Hair follicle dermal papilla cell (primary cell): Measurements from ENCODE around the gene SLC22A31. TPM values are rescaled to one million over a fixed set of nuclear protein-coding genes. Genes with fewer than 3 reads are reported as not detected.

Experiments used
- total RNA-seq: library from RNA; depleted of rRNA; stranded (reverse); fragments of >200 nt; gene quantifications from 2 replicates; pipeline ENCODE4 v1.2.3, GENCODE V29; 2012

The SLC22A31 gene
- total RNA-seq, result not detected in 2 replicates

GRCh38 chr16:89200124-89200849 is at the start of gene SLC22A31:
Gene SLC22A31 (minus strand): TSS chr16:89200537. CDS start chr16:89200501, 36 bp downstream.

GRCh38 chr16:89217388-89218191 is 17.3 kb upstream of the SLC22A31 start, which contains the start of gene ZNF778:
Gene ZNF778 (plus strand): TSS chr16:89217703. CDS start chr16:89221128, 3,425 bp downstream.

GRCh38 chr16:89171216-89172170 is 28.8 kb downstream of the SLC22A31 start, which contains the start of gene CDH15:
Gene CDH15 (plus strand): TSS chr16:89171748. CDS start chr16:89171832, 84 bp downstream.

Other genes with a start within 250 kb of the SLC22A31 start
- under 0.01 and 0.16 TPM in 2 replicates for gene CBFA2T3, start 223.3 kb downstream of the SLC22A31 start, total RNA-seq
- gene ACSF3, start 106.7 kb downstream of the SLC22A31 start, total RNA-seq, result 25.3 and 34.1 TPM in 2 replicates
- 0.12 and 0.32 TPM in 2 replicates for gene CDH15, start 28.8 kb downstream of the SLC22A31 start, total RNA-seq
- gene ZNF778, start 17.2 kb upstream of the SLC22A31 start, total RNA-seq, result 13.6 and 14.0 TPM in 2 replicates